ENCODE data around the gene IFNA13. TPM values are rescaled to one million over a fixed set of nuclear protein-coding genes. Genes with fewer than 3 reads are reported as not detected.
"Not testable (repeated sequence)": the region's sequence is repeated elsewhere in the genome, so short reads cannot be mapped to it uniquely, and the experiment has no call there.

The IFNA13 gene
- polyA plus RNA-seq, 3 donors from 2014 or later, result not detected

GRCh38 chr9:21392270-21392669 lies 24.4 kb upstream of the IFNA13 start:
- peaks cover 6 to 11% of the 10 kb centered on the region in 2 donors for H3K4me1 Mint-ChIP-seq
- H3K4me3 Mint-ChIP-seq, result no peak overlapping the region

GRCh38 chr9:21385131-21385670 lies 17.3 kb upstream of the IFNA13 start, which contains the start of gene IFNA2:
TSS of gene IFNA2 (minus strand) at chr9:21385398. CDS start at chr9:21385329, 69 bp downstream.
- Mint-ChIP-seq H3K9me3 (no peaks in the 10 kb centered on the region), H3K4me1 (peaks cover 8 to 14% of the 10 kb centered on the region in 2 donors), H3K36me3 (peaks cover 0 to 3% (median 0%) of the 10 kb centered on the region in 3 donors), H3K27ac (no peak within 1 kb of the TSS), H3K27me3 (ENCODE audit: low read depth in 3 of 3) (peaks cover 4 to 26% (median 9%) of the 10 kb centered on the region in 3 donors), H3K4me3 (no peak within 1 kb of the TSS)
- no peak for DNase-seq

More at GRCh38 chr9:21392270-21392669, 24.4 kb upstream of the IFNA13 start:
- Mint-ChIP-seq H3K9me3 (peaks cover 0 to 1% (median 0%) of the 10 kb centered on the region in 6 donors), H3K27me3 (ENCODE audit: low read depth in 3 of 3) (peaks cover 4 to 32% (median 16%) of the 10 kb centered on the region in 3 donors), H3K27ac (no peak overlapping the region), H3K36me3 (peaks cover 0 to 3% (median 0%) of the 10 kb centered on the region in 3 donors)
- no peak for DNase-seq

GRCh38 chr9:21383627-21384026 lies 15.8 kb upstream of the IFNA13 start:
- H3K9me3 Mint-ChIP-seq, result no peaks in the 10 kb centered on the region
- H3K27ac Mint-ChIP-seq, result no peak overlapping the region
- H3K4me3 Mint-ChIP-seq, result no peak overlapping the region
- peaks cover 0 to 3% (median 0%) of the 10 kb centered on the region in 3 donors for H3K36me3 Mint-ChIP-seq
- peaks cover 2 to 15% (median 6%) of the 10 kb centered on the region in 3 donors for H3K27me3 Mint-ChIP-seq (ENCODE audit: low read depth in 3 of 3)
- DNase-seq, result no peak
- H3K4me1 Mint-ChIP-seq, result peaks cover 8 to 14% of the 10 kb centered on the region in 2 donors

GRCh38 chr9:21381448-21382339 lies 13.8 kb upstream of the IFNA13 start:
- Mint-ChIP-seq H3K4me3 (no peak overlapping the region), H3K4me1 (peaks cover 8 to 14% of the 10 kb centered on the region in 2 donors), H3K36me3 (no peaks in the 10 kb centered on the region), H3K27me3 (ENCODE audit: low read depth in 3 of 3) (peaks cover 2 to 16% (median 10%) of the 10 kb centered on the region in 3 donors), H3K27ac (no peak overlapping the region), H3K9me3 (no peaks in the 10 kb centered on the region)
- peak in 1 of 3 donors; percentile 15 for DNase-seq

- H3K9me3 Mint-ChIP-seq; H3K27me3 Mint-ChIP-seq (ENCODE audit: low read depth in 3 of 3); DNase-seq; H3K4me3 Mint-ChIP-seq; H3K27ac Mint-ChIP-seq; H3K36me3 Mint-ChIP-seq; H3K4me1 Mint-ChIP-seq: not testable (repeated sequence)
These were observed 3.6 kb upstream of the IFNA13 start for GRCh38 chr9:21371467-21371866.

GRCh38 chr9:21367169-21367568 lies 688 bp downstream of the IFNA13 start:
- peaks cover 2 to 15% (median 14%) of the 10 kb centered on the region in 3 donors for H3K27me3 Mint-ChIP-seq (ENCODE audit: low read depth in 3 of 3)
- not testable (repeated sequence) for H3K27ac Mint-ChIP-seq, DNase-seq, H3K9me3 Mint-ChIP-seq, H3K36me3 Mint-ChIP-seq, H3K4me3 Mint-ChIP-seq, H3K4me1 Mint-ChIP-seq

- DNase-seq, result no peak
- H3K9me3 Mint-ChIP-seq, result no peaks in the 10 kb centered on the region
- H3K27ac Mint-ChIP-seq, result no peak overlapping the region
- H3K4me3 Mint-ChIP-seq, result no peak overlapping the region
- H3K36me3 Mint-ChIP-seq, result peaks cover 0 to 3% (median 0%) of the 10 kb centered on the region in 3 donors
- peaks cover 0 to 11% (median 4%) of the 10 kb centered on the region in 3 donors for H3K27me3 Mint-ChIP-seq (ENCODE audit: low read depth in 3 of 3)
- peaks cover 8 to 16% of the 10 kb centered on the region in 2 donors for H3K4me1 Mint-ChIP-seq
These were observed 5.6 kb downstream of the IFNA13 start for GRCh38 chr9:21362287-21362686.

GRCh38 chr9:21357479-21358460 lies 10.1 kb downstream of the IFNA13 start:
- Mint-ChIP-seq H3K27ac (peak overlapping the region; percentile 20 to 82 (median 60)), H3K27me3 (ENCODE audit: low read depth in 3 of 3) (peaks cover 0 to 3% (median under 1%) of the 10 kb centered on the region in 3 donors), H3K4me3 (peak overlapping the region; percentile 32 to 74 (median 52)), H3K36me3 (peaks cover 0 to 8% (median 0%) of the 10 kb centered on the region in 3 donors), H3K4me1 (peaks cover 8 to 19% of the 10 kb centered on the region in 2 donors), H3K9me3 (no peaks in the 10 kb centered on the region)
- DNase-seq, result peak in 1 of 3 donors; percentile 13

- Mint-ChIP-seq H3K27me3 (ENCODE audit: low read depth in 3 of 3) (peaks cover 4 to 13% (median 5%) of the 10 kb centered on the region in 3 donors), H3K9me3 (peaks cover 0 to 2% (median 0%) of the 10 kb centered on the region in 6 donors)
These were observed 17.1 kb downstream of the IFNA13 start, which contains the start of gene IFNA6 for GRCh38 chr9:21350787-21351186. TSS of gene IFNA6 (minus strand) at chr9:21350887. CDS start at chr9:21350887, 0 bp downstream.

GRCh38 chr9:21348430-21348970 lies 19.4 kb downstream of the IFNA13 start:
- Mint-ChIP-seq H3K4me3 (no peak overlapping the region), H3K9me3 (peaks cover 0 to 2% (median 0%) of the 10 kb centered on the region in 6 donors), H3K4me1 (no peaks in the 10 kb centered on the region), H3K27ac (no peak overlapping the region), H3K27me3 (ENCODE audit: low read depth in 3 of 3) (peaks cover 7 to 19% (median 14%) of the 10 kb centered on the region in 3 donors), H3K36me3 (no peaks in the 10 kb centered on the region)
- DNase-seq, result no peak

More at GRCh38 chr9:21350787-21351186, 17.1 kb downstream of the IFNA13 start, which contains the start of gene IFNA6:
- Mint-ChIP-seq H3K4me3 (no peak within 1 kb of the TSS), H3K36me3 (peaks cover 0 to 4% (median 0%) of the 10 kb centered on the region in 3 donors), H3K4me1 (no peaks in the 10 kb centered on the region), H3K27ac (no peak within 1 kb of the TSS)
- DNase-seq, result no peak

GRCh38 chr9:21340735-21341134 lies 27.1 kb downstream of the IFNA13 start:
- no peaks in the 10 kb centered on the region for H3K9me3 Mint-ChIP-seq
- H3K36me3 Mint-ChIP-seq, result no peaks in the 10 kb centered on the region
- peaks cover 6 to 14% (median 8%) of the 10 kb centered on the region in 3 donors for H3K27me3 Mint-ChIP-seq (ENCODE audit: low read depth in 3 of 3)
- H3K27ac Mint-ChIP-seq, result no peak overlapping the region
- peaks cover 5 to 7% of the 10 kb centered on the region in 2 donors for H3K4me1 Mint-ChIP-seq
- no peak overlapping the region for H3K4me3 Mint-ChIP-seq
- DNase-seq, result no peak

GRCh38 chr9:21336457-21336856 lies 31.4 kb downstream of the IFNA13 start:
- Mint-ChIP-seq H3K4me3 (peak overlapping the region; percentile 56 to 95 (median 90)), H3K36me3 (peaks cover 3 to 6% (median 6%) of the 10 kb centered on the region in 3 donors), H3K9me3 (no peaks in the 10 kb centered on the region), H3K27ac (peak overlapping the region in 4 of 6 donors; percentile 25 to 93 (median 58)), H3K4me1 (peaks cover 36 to 45% of the 10 kb centered on the region in 2 donors), H3K27me3 (ENCODE audit: low read depth in 3 of 3) (peaks cover 0 to 10% (median 8%) of the 10 kb centered on the region in 3 donors)
- DNase-seq, result no peak

All from immature natural killer cell (primary cell).